Left renal cortex interstitium (tissue), 4 donors: Measurements from ENCODE around the gene B9D1. TPM values are rescaled to one million over a fixed set of nuclear protein-coding genes. Genes with fewer than 3 reads are reported as not detected.
A peak's percentile ranks its signal among the peaks of the same experiment; 100 is the strongest.

ENCODE experiments used
- DNase-seq, 4 donors: peaks; one replicate each; pipeline ENCODE4 v3.0.0-alpha.2; 2013; ENCODE audit warnings: low read depth in 4 of 4, low spot score in 2 of 4, missing footprints in 1 of 4
- polyA plus RNA-seq, 4 donors: library from polyadenylated mRNA; unstranded; fragments of 120-200 nt; gene quantifications; one replicate each; pipeline ENCODE4 v1.2.1, GENCODE V29; 2013; ENCODE audit not compliant: insufficient read length in 4 of 4

B9D1 gene
- polyA plus RNA-seq, 4 donors: 32.3 to 51.0 (median 42.9) TPM

- DNase-seq: no peak
These were observed 26.6 kb upstream of the B9D1 start for GRCh38 chr17:19388791-19389785.

- DNase-seq: no peak
These were observed 25.5 kb upstream of the B9D1 start for GRCh38 chr17:19387921-19388521.

- DNase-seq: peak; percentile 64 to 81 (median 76)
These were observed 24.7 kb upstream of the B9D1 start, which contains the start of gene MFAP4 for GRCh38 chr17:19386974-19387920. Gene MFAP4, minus strand, starts transcription at chr17:19387190. Its CDS starts 35 bp downstream, at chr17:19387155.

- no peak for DNase-seq
These were observed 23.8 kb upstream of the B9D1 start for GRCh38 chr17:19386051-19386929.

- no peak for DNase-seq
These were observed 23.0 kb upstream of the B9D1 start for GRCh38 chr17:19385521-19385983.

- DNase-seq: peak in 3 of 4 donors; percentile 58 to 76 (median 74)
These were observed 22.3 kb upstream of the B9D1 start for GRCh38 chr17:19384723-19385391.

DNA sequence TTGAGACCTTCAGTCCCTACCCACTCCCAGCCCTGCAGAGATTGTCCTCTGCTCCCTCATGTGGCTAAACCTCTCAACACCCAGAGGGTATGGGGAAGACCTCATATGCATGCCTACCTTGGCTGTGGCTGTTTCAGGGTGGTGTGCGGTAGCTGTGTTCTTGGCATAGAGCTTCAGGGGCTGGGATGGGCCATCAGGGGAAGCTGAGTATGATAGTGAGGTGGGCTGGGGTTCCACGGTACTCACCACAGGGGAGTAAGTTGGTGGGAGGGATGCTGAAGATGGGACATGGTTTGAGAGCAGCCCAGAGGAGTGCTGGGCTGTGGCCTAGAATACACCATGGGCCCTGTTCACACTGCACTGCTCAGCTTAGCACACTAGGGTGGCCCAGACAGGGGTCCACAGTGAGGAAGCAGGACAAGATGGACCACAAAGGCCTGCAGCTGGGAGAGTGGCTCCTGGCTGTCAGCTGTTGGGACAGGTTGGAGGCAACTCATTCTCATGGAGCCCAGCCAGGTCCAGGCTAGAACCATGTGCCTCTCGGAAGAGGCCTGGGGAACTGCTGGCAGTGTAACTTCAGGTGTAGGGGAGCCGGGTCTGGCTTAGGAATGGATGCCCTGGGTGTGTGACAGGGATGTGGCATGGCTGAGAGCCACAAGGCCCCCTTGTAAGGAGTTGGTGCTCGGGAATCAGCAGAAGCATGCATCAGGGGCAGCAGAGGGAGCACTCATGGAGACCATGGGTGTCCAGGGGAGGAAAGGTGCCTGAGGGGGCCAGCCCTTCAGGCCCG lies 21.4 kb upstream of the B9D1 start:
- DNase-seq: no peak

DNA sequence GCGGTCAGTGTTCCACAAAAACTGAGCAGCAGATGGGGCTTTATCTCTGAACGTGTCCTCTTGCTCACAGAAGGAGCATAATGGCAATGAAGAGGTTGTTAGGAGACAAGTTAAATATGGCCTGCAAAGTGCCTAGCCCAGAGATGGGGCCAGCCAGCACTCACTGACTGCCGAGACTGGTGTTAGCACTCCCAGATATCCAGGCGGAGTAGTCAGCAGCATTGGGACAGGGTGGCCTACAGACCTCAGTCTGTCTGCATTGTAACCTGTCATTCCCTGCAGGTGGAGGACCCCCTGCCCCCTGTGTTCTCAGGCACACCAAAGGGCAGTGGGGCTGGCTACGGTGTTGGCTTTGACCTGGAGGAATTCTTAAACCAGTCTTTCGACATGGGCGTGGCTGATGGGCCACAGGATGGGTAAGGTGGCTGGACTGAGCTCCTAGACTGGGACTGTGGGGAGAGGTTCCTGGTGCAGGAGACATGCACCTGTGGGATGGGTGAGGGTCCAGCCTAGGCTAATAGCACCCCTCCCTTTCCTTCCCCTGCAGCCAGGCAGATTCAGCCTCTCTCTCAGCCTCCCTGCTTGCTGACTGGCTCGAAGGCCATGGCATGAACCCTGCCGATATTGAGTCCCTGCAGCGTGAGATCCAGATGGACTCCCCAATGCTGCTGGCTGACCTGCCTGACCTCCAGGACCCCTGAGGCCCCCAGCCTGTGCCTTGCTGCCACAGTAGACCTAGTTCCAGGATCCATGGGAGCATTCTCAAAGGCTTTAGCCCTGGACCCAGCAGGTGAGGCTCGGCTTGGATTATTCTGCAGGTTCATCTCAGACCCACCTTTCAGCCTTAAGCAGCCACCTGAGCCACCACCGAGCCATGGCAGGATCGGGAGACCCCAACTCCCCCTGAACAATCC lies 20.3 kb upstream of the B9D1 start:
- no peak for DNase-seq

DNA sequence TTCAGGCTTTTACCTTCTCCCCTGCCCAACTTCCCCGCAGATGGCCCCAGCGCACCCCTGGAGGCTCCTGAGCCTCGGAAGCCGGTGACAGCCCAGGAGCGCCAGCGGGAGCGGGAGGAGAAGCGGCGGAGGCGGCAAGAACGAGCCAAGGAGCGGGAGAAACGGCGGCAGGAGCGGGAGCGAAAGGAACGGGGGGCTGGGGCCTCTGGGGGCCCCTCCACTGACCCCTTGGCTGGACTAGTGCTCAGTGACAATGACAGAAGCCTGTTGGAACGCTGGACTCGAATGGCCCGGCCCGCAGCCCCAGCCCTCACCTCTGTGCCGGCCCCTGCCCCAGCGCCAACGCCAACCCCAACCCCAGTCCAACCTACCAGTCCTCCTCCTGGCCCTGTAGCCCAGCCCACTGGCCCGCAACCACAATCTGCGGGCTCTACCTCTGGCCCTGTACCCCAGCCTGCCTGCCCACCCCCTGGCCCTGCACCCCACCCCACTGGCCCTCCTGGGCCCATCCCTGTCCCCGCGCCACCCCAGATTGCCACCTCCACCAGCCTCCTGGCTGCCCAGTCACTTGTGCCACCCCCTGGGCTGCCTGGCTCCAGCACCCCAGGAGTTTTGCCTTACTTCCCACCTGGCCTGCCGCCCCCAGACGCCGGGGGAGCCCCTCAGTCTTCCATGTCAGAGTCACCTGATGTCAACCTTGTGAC lies 19.4 kb upstream of the B9D1 start:
- no peak for DNase-seq

- DNase-seq: no peak
These were observed 18.8 kb upstream of the B9D1 start for GRCh38 chr17:19381361-19381740.

DNA sequence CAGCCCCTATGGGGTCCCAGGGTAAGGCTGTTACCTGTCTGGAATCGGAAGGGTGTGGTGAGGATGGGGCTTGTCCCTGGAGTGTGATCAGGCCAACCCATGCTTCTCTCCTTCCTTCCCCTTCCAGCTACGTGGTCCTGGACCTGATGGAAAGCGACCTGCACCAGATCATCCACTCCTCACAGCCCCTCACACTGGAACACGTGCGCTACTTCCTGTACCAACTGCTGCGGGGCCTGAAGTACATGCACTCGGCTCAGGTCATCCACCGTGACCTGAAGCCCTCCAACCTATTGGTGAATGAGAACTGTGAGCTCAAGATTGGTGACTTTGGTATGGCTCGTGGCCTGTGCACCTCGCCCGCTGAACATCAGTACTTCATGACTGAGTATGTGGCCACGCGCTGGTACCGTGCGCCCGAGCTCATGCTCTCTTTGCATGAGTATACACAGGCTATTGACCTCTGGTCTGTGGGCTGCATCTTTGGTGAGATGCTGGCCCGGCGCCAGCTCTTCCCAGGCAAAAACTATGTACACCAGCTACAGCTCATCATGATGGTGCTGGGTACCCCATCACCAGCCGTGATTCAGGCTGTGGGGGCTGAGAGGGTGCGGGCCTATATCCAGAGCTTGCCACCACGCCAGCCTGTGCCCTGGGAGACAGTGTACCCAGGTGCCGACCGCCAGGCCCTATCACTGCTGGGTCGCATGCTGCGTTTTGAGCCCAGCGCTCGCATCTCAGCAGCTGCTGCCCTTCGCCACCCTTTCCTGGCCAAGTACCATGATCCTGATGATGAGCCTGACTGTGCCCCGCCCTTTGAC lies 18.2 kb upstream of the B9D1 start:
- no peak for DNase-seq

GRCh38 chr17:19379361-19380065 lies 17.0 kb upstream of the B9D1 start:
- DNase-seq: no peak

DNA sequence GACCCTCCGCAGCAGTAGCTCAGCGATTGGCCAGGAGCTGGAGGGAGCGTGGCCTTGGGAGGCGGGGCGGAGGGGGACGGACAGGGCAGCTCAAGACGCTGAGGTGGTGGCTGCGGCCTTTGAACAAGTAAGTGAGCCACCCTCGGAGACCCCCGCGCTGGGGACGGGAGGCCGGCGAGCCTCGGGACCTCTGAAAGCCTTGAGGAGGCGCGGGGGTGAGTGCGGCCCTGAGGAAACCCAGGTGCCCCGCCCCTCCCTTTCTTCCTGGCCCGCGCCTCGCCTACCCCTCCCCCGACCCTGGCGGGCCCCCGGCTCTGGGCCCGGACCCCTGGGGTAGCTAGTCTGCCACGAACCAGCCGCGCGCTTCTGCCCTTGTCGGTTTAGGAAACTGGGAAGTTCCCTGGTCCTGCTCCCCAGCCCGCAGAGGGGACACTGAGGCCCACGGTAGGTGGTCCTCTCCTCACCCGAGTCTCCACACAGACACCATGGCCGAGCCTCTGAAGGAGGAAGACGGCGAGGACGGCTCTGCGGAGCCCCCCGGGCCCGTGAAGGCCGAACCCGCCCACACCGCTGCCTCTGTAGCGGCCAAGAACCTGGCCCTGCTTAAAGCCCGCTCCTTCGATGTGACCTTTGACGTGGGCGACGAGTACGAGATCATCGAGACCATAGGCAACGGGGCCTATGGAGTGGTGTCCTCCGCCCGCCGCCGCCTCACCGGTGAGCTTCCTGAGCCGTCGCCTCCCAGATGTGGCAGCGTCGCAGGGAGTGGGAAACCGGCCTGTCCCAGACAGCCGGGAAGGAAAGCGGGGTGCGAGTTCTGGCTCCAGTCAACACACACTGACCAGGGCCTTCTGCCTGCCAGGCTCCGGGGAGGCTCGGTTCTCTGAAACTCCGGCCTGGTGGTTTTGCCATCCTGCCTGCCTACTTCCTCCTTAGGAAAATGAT lies 16.2 kb upstream of the B9D1 start, which contains the start of gene MAPK7:
MAPK7 (plus strand) TSS at position 83 of the 945 bp plus-strand sequence; CDS start at position 486, 403 bp downstream.
- no peak for DNase-seq
